HUES48 (cell line): ENCODE measurements around the gene SESN2.
A peak's percentile ranks its signal among the peaks of the same experiment; 100 is the strongest.
"Not testable (repeated sequence)": the region's sequence is repeated elsewhere in the genome, so short reads cannot be mapped to it uniquely, and the experiment has no call there.

ENCODE experiments used
- H3K27ac ChIP-seq: one replicate; pipeline ENCODE4 v1.7.0; 2013; ENCODE audit warnings: low read depth, low read length, inconsistent platforms
- H3K27me3 ChIP-seq: 2 replicates; pipeline ENCODE4 v1.6.1; 2013; ENCODE audit warnings: mild to moderate bottlenecking, low read length; ENCODE audit not compliant: control insufficient read depth, insufficient read depth
- H3K36me3 ChIP-seq: 2 replicates; pipeline ENCODE4 v1.6.1; 2013; ENCODE audit warnings: low read length; ENCODE audit not compliant: control insufficient read depth, insufficient read depth
- H3K4me1 ChIP-seq: 2 replicates; pipeline ENCODE4 v1.6.1; 2013; ENCODE audit warnings: mild to moderate bottlenecking, low read length; ENCODE audit not compliant: control insufficient read depth, insufficient read depth
- H3K4me3 ChIP-seq: 2 replicates; pipeline ENCODE4 v1.5.1; 2013; ENCODE audit warnings: mild to moderate bottlenecking, low read depth, low read length
- H3K9ac ChIP-seq: 2 replicates; pipeline ENCODE4 v1.6.1; 2013; ENCODE audit warnings: mild to moderate bottlenecking, low read depth, low read length, moderate library complexity
- H3K9me3 ChIP-seq: 2 replicates; pipeline ENCODE4 v1.6.1; 2013; ENCODE audit warnings: low read length; ENCODE audit not compliant: control insufficient read depth, insufficient read depth

The SESN2 gene

DNA sequence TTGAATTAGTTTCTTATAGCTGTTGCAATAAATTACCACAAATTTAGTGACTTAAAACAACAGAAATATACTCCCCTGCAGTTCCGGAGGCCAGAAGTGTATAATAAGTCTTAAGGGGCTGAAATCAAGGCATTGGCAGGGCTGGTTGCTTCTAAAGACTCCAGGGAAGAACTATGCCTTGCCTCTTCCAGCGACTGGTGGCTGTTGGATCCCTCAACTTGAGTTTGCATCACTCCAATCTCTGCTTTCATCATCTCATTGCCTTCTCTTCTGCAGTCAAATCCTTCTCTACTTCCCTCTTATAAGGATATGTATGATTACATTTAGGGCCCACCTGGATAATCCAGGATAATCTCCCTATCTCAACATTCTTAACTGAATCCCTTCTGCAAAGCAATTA, 50.4 kb downstream of the SESN2 start:
- Histone ChIP-seq H3K4me3 (no peak overlapping the region), H3K27me3 (no peaks in the 10 kb centered on the region), H3K9me3 (no peaks in the 10 kb centered on the region), H3K36me3 (no peaks in the 10 kb centered on the region), H3K27ac (no peak overlapping the region), H3K4me1 (no peaks in the 10 kb centered on the region), H3K9ac (no peak overlapping the region)

DNA sequence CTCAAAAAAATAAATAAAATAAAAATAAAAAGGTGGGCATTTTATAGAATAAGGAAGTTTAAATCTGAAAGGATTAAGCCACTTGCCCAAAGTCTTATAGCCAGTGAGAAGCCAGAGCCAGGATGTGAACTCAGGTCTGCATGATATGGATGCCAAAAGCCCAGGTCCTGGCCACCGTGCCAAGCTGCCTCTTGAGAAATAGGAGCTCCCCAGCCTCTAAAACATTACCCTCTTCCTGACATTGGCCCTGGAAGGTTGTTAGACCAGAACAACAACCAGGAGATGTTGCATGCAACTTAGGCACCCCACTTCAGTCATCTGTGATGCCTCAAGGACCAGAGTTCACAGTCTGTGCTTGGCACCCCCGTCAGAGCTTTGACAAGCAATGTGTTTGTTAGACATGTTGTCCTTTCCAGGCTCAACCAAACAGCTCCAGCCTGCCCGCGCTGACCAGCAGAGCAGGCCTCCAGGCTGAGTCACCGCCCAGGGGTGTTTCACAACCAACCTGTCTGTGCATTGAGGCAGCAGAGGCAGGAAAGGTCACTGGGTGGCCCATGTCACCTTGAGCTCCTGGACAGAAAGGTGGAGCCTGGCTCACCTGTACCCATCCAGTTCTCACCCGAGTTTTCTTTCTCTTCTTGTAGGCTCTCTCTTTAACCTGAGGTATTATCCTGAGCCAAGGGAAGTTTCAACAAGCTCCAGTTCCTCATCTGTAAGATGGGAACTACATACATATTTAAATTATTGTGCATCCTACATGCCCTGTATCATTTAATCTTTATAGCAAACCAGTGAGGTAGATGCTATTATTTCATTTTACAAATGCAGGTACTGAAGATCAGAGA, 54.6 kb downstream of the SESN2 start:
- H3K27me3 ChIP-seq, result no peaks in the 10 kb centered on the region
- no peaks in the 10 kb centered on the region for H3K36me3 ChIP-seq
- no peaks in the 10 kb centered on the region for H3K4me1 ChIP-seq
- no peaks in the 10 kb centered on the region for H3K9me3 ChIP-seq
- H3K9ac ChIP-seq, result no peak overlapping the region
- no peak overlapping the region for H3K4me3 ChIP-seq
- H3K27ac ChIP-seq, result no peak overlapping the region

DNA sequence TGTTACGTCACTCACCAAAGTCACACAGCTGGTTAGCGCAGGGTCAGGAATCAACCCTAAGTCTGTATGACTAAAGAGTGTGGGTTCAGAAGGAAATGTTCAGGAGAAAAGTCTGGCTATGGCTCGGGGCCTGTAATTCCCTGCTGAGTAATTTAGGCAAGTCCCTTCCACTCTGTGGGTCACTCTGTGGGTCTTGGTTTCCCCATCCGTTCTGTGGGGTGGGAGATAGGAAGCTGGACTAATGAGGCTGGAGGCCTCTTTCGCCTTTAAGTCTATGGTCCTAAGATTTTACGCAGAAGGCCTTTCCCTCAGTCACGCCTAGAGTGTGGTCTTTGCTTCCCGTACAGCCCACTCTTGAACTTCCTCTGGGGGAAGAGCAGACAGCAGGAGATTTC, 55.2 kb downstream of the SESN2 start:
- no peaks in the 10 kb centered on the region for H3K36me3 ChIP-seq
- H3K9ac ChIP-seq, result no peak overlapping the region
- no peak overlapping the region for H3K27ac ChIP-seq
- H3K4me3 ChIP-seq, result no peak overlapping the region
- no peaks in the 10 kb centered on the region for H3K4me1 ChIP-seq
- H3K27me3 ChIP-seq, result no peaks in the 10 kb centered on the region
- no peaks in the 10 kb centered on the region for H3K9me3 ChIP-seq

DNA sequence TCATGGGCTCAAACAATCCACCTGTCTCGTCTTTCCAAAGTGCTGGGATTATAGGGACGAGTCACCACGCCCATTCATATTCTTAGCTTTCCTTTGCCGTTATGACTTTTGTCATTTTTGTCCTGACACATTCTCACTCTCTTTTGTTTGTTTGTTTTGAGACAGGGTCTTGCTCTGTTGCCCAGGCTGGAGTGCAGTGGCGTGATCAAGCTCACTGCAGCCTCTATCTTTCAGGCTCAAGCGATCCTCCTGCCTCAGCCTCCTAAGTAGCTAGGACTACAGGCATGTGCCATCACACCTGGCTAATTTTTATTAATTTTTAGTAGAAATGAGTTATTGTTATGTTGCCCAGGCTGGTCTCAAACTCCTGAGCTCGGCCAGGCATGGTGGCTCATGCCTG, 57.7 kb downstream of the SESN2 start:
- H3K36me3 ChIP-seq, result no peaks in the 10 kb centered on the region
- H3K27ac ChIP-seq, result no peak overlapping the region
- H3K4me3 ChIP-seq, result no peak overlapping the region

DNA sequence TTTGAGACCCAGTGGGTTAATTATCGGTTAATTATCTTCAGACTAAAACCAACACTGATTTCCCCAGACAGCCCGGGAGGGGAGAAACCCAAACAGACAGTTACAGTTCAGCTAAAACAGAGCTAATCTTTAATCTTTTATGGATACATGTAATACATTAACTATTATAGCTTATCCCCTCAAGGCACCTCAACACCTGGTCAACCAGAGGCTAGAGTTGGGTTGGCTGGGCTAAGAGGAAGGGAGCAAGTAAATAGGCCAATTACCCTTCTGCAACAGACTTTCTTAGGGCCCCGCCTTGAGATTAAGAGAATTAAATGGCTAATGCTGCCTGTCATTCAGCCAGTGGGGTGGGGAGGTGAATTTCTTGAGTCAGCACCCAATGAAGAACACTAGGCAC, 62.9 kb downstream of the SESN2 start:
- no peaks in the 10 kb centered on the region for H3K27me3 ChIP-seq
- H3K4me1 ChIP-seq, result no peaks in the 10 kb centered on the region
- no peaks in the 10 kb centered on the region for H3K36me3 ChIP-seq
- H3K27ac ChIP-seq, result no peak overlapping the region
- H3K9ac ChIP-seq, result no peak overlapping the region
- H3K4me3 ChIP-seq, result no peak overlapping the region
- no peaks in the 10 kb centered on the region for H3K9me3 ChIP-seq

More for the DNA sequence above, 57.7 kb downstream of the SESN2 start:
- H3K9me3 ChIP-seq, result no peaks in the 10 kb centered on the region
- no peak overlapping the region for H3K9ac ChIP-seq
- no peaks in the 10 kb centered on the region for H3K4me1 ChIP-seq
- H3K27me3 ChIP-seq, result no peaks in the 10 kb centered on the region

DNA sequence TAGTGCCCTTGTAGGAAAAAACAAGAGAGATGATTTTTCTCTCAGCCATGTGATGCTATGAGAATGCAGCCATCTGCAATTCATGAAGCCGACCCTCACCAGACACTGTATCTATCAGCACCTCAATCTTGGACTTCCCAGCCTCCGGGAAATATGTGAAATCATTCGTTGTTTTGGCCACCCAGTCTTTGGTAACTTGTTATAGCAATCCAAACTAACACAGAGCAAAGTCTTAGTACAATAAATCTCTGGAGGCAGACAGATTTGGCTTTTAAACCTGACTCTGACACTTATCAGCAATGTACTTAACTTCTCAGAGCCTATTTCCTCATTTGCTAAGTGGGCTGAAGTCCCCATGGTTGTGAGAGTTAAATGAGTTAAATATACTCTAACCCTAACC, 64.4 kb downstream of the SESN2 start:
- H3K9ac ChIP-seq, result no peak overlapping the region
- H3K27me3 ChIP-seq, result no peaks in the 10 kb centered on the region
- H3K4me3 ChIP-seq, result no peak overlapping the region
- H3K36me3 ChIP-seq, result no peaks in the 10 kb centered on the region
- no peaks in the 10 kb centered on the region for H3K4me1 ChIP-seq
- H3K9me3 ChIP-seq, result no peaks in the 10 kb centered on the region
- H3K27ac ChIP-seq, result no peak overlapping the region

DNA sequence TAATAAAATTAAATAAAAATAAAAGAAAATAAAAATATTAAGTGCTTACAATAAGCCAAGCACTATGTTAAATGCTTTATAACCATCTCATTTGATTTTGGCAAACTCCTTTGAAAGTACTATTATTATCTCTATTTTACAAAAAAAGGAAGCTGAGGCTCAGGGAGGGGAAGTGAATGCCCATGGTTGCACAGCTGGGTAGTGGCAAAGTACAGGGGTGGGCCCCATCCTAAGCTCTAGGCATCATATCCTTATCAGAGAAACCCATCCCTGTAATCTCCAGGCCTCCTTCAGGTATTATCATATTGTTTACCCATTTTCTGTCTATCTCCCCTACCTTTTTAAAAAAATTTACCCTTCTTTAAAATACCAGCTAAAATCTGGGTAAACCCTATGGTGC, 67.2 kb downstream of the SESN2 start:
- Histone ChIP-seq H3K4me3 (no peak overlapping the region), H3K9me3 (no peaks in the 10 kb centered on the region), H3K9ac (no peak overlapping the region), H3K27ac (no peak overlapping the region), H3K27me3 (no peaks in the 10 kb centered on the region), H3K4me1 (peaks cover 4% of the 10 kb centered on the region; the same call in 1 of the 2 replicates), H3K36me3 (peaks cover 6% of the 10 kb centered on the region)

DNA sequence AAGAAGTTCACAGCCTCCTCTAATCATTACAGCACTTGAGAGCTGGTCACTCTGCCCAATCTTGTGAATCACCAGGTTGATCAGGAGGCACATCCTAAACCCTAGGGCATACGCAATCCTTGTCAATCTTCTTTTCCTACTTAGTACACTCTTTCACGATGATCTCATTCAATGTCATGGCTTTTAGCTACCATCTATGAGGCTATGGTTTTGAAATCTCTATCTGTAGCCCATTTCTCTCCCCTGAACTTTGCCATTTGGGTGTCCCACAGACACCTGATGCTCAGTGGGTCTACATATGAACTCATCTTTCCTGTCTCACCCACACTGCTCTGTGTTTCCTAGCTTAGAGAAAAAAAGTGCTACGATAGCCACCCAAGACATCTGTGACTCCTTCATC, 67.7 kb downstream of the SESN2 start:
- H3K27me3 ChIP-seq, result no peaks in the 10 kb centered on the region
- no peak overlapping the region for H3K27ac ChIP-seq
- peaks cover 4% of the 10 kb centered on the region; the same call in 1 of the 2 replicates for H3K4me1 ChIP-seq
- H3K4me3 ChIP-seq, result no peak overlapping the region
- H3K9ac ChIP-seq, result no peak overlapping the region
- peaks cover 11% of the 10 kb centered on the region for H3K36me3 ChIP-seq
- no peaks in the 10 kb centered on the region for H3K9me3 ChIP-seq

DNA sequence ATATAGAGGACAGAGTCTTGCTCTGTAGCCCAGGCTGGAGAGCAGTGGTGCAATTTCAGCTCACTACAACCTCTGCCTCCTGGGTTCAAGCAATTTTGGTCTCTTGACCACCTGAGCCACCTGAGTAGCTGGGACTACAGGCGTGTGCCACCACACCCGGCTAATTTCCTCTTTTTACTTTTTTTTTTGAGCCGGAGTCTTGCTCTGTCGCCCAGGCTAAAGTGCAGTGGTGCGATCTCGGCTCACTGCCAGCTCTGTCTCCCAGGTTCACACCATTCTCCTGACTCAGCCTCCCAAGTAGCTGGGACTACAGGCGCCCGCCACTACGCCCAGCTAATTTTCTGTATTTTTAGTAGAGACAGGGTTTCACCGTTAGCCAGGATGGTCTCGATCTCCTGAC, 68.1 kb downstream of the SESN2 start:
- not testable (repeated sequence) for H3K4me1 ChIP-seq, H3K9me3 ChIP-seq, H3K27me3 ChIP-seq, H3K4me3 ChIP-seq, H3K27ac ChIP-seq, H3K9ac ChIP-seq
- peaks cover 15% of the 10 kb centered on the region for H3K36me3 ChIP-seq

DNA sequence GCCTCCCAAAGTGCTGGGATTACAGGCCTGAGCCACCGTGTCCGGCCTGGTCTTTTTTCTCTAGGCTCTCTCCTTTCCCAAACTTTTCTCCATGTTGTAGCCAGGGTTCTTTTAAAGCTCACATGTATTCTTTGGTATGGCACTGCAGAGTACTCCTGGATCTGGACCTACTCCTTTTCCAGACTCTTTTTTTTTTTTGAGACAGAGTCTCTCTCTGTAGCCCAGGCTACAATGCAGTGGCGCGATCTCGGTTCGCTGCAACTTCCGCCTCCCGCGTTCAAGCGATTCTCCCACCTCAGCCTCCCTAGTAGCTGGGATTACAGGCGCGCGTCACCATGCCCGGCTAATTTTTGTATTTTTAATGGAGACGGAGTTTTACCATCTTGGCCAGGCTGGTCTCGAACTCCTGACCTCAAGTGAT, 68.9 kb downstream of the SESN2 start:
- H3K9me3 ChIP-seq, result no peaks in the 10 kb centered on the region
- peak overlapping the region; percentile 85 for H3K4me3 ChIP-seq
- no peaks in the 10 kb centered on the region for H3K27me3 ChIP-seq
- H3K27ac ChIP-seq, result peak overlapping the region; percentile 92
- peak overlapping the region; percentile 38; the same call in 1 of the 2 replicates for H3K9ac ChIP-seq
- H3K36me3 ChIP-seq, result peaks cover 23% of the 10 kb centered on the region
- peaks cover 4% of the 10 kb centered on the region; the same call in 1 of the 2 replicates for H3K4me1 ChIP-seq

DNA sequence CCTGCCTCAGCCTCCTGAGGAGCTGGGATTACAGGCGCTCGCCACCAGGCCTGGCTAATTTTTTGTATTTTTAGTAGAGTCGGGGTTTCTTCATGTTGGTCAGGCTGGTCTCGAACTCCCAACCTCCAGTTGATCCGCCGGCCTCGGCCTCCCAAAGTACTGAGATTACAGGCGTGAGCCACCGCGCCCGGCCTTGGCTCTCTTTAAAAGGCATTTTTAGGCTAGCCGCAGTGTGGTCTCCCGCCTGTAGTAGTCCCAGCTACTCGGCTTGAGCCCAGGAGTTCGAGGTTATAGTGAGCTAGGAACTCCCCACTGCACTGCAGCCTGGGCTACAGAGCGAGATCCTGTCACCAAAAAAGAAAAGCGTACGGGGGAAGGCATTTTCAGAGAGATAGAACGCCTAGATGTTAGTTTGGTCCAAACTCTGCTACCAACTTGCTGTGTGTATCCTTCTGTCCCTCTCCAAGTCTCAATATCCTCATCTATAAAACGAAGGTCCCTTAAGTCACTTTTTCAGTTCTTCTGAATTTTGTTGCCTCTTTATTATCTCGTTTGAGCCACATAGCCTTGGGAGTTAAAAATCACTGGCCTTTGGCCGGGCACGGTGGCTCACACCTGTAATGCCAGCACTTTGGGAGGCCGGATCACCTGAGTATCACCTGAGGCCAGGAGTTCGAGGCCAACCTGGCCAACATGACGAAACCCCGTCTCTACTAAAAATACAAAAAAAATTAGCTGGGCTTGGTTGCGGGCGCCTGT, 70.3 kb downstream of the SESN2 start:
- Histone ChIP-seq H3K4me3 (peak overlapping the region; percentile 85), H3K27me3 (no peaks in the 10 kb centered on the region), H3K9me3 (no peaks in the 10 kb centered on the region), H3K4me1 (peaks cover 4% of the 10 kb centered on the region; the same call in 1 of the 2 replicates), H3K27ac (peak overlapping the region; percentile 92), H3K9ac (peak overlapping the region; percentile 90), H3K36me3 (peaks cover 34% of the 10 kb centered on the region)
